GM23338 (cell line): Measurements from ENCODE around the gene NTNG1. TPM values are rescaled to one million over a fixed set of nuclear protein-coding genes. Genes with fewer than 3 reads are reported as not detected.

Source experiments
- ATAC-seq: fragments of 200-7000 bp; cut with Tn5 transposase; 3 replicates; pipeline ENCODE4 v1.9.1; 2020
- DNase-seq: peaks from one replicate; pipeline ENCODE4 v3.0.0-alpha.2; 2015; ENCODE audit warnings: low spot score
- H2AFZ ChIP-seq: fragments of 200-600 bp; sonication (generic); 2 replicates; pipeline ENCODE4 v1.8.0; 2016; ENCODE audit warnings: antibody characterized with exemption, mild to moderate bottlenecking, moderate library complexity
- H3F3A ChIP-seq: fragments of 200-600 bp; sonication (generic); replicated peaks from 2 replicates; pipeline ENCODE4 v1.8.0; 2017; ENCODE audit warnings: antibody characterized with exemption, mixed run types, low read depth
- H3K27ac ChIP-seq: fragments of 200-600 bp; sonication (generic); 2 replicates; pipeline ENCODE4 v1.6.1; 2016; ENCODE audit warnings: low read depth
- H3K27me3 ChIP-seq: fragments of 200-600 bp; sonication (generic); 2 replicates; pipeline ENCODE4 v1.8.0; 2016; ENCODE audit warnings: mild to moderate bottlenecking, mixed run types, moderate library complexity; ENCODE audit not compliant: insufficient read depth
- H3K36me3 ChIP-seq: fragments of 200-600 bp; sonication (generic); 2 replicates; pipeline ENCODE4 v1.8.0; 2016; ENCODE audit warnings: mild to moderate bottlenecking; ENCODE audit not compliant: insufficient read depth
- H3K4me1 ChIP-seq: fragments of 200-600 bp; sonication (generic); 2 replicates; pipeline ENCODE4 v1.8.0; 2016; ENCODE audit warnings: mild to moderate bottlenecking, moderate library complexity; ENCODE audit not compliant: insufficient read depth
- H3K4me2 ChIP-seq: fragments of 200-600 bp; sonication (generic); 2 replicates; pipeline ENCODE4 v1.7.1; 2017; ENCODE audit warnings: mixed run types
- H3K4me3 ChIP-seq: fragments of 200-600 bp; sonication (generic); 2 replicates; pipeline ENCODE4 v1.6.1; 2016; ENCODE audit warnings: mixed run types
- H3K79me2 ChIP-seq: fragments of 200-600 bp; sonication (generic); replicated peaks from 2 replicates; pipeline ENCODE4 v1.8.0; 2017; ENCODE audit warnings: mild to moderate bottlenecking; ENCODE audit not compliant: insufficient read depth
- H3K9me2 ChIP-seq: fragments of 200-600 bp; sonication (generic); 2 replicates; pipeline ENCODE4 v1.8.0; 2017; ENCODE audit not compliant: insufficient read depth
- H4K20me1 ChIP-seq: fragments of 200-600 bp; sonication (generic); replicated peaks from 2 replicates; pipeline ENCODE4 v1.8.0; 2017; ENCODE audit warnings: mild to moderate bottlenecking; ENCODE audit not compliant: insufficient read depth
- H3K27ac Mint-ChIP-seq: 2 replicates; pipeline ENCODE4 v1.8.0; 2020; ENCODE audit warnings: inconsistent platforms, mild to moderate bottlenecking, moderate library complexity, mixed read lengths
- H3K27me3 Mint-ChIP-seq: 3 replicates; pipeline ENCODE4 v1.8.0; 2022; ENCODE audit warnings: low read depth, mild to moderate bottlenecking, moderate library complexity, mixed read lengths, inconsistent platforms; ENCODE audit not compliant: insufficient read depth, poor library complexity
- H3K36me3 Mint-ChIP-seq: 3 replicates; pipeline ENCODE4 v1.8.0; 2021; ENCODE audit warnings: low read depth, mild to moderate bottlenecking, inconsistent platforms, moderate library complexity, mixed read lengths
- H3K4me1 Mint-ChIP-seq: 3 replicates; pipeline ENCODE4 v1.8.0; 2020; ENCODE audit warnings: mild to moderate bottlenecking, inconsistent platforms, mixed read lengths
- H3K4me3 Mint-ChIP-seq: 3 replicates; pipeline ENCODE4 v1.8.0; 2021; ENCODE audit warnings: moderate library complexity, mild to moderate bottlenecking, inconsistent platforms, mixed read lengths
- H3K9me3 Mint-ChIP-seq: 3 replicates; pipeline ENCODE4 v1.8.0; 2020; ENCODE audit warnings: moderate library complexity, mild to moderate bottlenecking, inconsistent platforms, mixed read lengths
- CREB1 ChIP-seq: fragments of 250-450 bp; sonication (Bioruptor Pico); IDR thresholded peaks from 2 replicates; pipeline ENCODE4 v1.5.0; 2020; ENCODE audit warnings: low read depth, mild to moderate bottlenecking, moderate library complexity
- EZH2 ChIP-seq: fragments of 200-600 bp; sonication (generic); IDR thresholded peaks from one replicate; pipeline ENCODE4 v1.8.0; 2017; ENCODE audit warnings: antibody characterized with exemption, mild to moderate bottlenecking, low read depth; ENCODE audit not compliant: unreplicated experiment
- EZH2phosphoT487 ChIP-seq: fragments of 200-600 bp; sonication (generic); IDR thresholded peaks from one replicate; pipeline ENCODE4 v1.8.1; 2018; ENCODE audit warnings: antibody characterized with exemption; ENCODE audit not compliant: unreplicated experiment
- JUNB ChIP-seq: IDR thresholded peaks from one replicate; pipeline ENCODE4 v1.6.1; 2016; ENCODE audit warnings: antibody characterized with exemption; ENCODE audit not compliant: unreplicated experiment
- NANOG ChIP-seq: IDR thresholded peaks from 2 replicates; pipeline ENCODE4 v1.6.1; 2016; ENCODE audit warnings: antibody characterized with exemption, borderline replicate concordance
- STAT1 ChIP-seq: IDR thresholded peaks from one replicate; pipeline ENCODE4 v1.6.1; 2016; ENCODE audit warnings: antibody characterized with exemption; ENCODE audit not compliant: unreplicated experiment
- ZNF114 ChIP-seq: fragments of 250-450 bp; sonication (Bioruptor Pico); IDR thresholded peaks from 2 replicates; pipeline ENCODE4 v1.5.0; 2020; ENCODE audit warnings: mild to moderate bottlenecking, moderate library complexity
- ZNF331 ChIP-seq: fragments of 250-450 bp; sonication (Bioruptor Pico); IDR thresholded peaks from 2 replicates; pipeline ENCODE4 v1.5.0; 2020; ENCODE audit warnings: low read depth, mild to moderate bottlenecking, moderate library complexity
- polyA plus RNA-seq: library from polyadenylated mRNA; unstranded; fragments of >200 nt; fragmentation: Nextera tagmentation; extraction: Ambion mirVana; gene quantifications from 2 replicates; pipeline ENCODE4 v1.2.1, GENCODE V29; 2016
- total RNA-seq: library from RNA; depleted of rRNA; stranded (reverse); fragments of >200 nt; shearing (Covaris generic); gene quantifications from 2 replicates; pipeline ENCODE4 v1.2.3, GENCODE V29; 2014
- TF ChIP-seq, protein P1 (sequence below), 2 experiments: fragments of 200-600 bp in 1 of 2; sonication (generic) in 1 of 2; conservative IDR thresholded peaks; 2 replicates each; pipeline versions ENCODE4 v1.5.1 to v1.6.1; 2016 to 2017; ENCODE audit warnings: antibody characterized with exemption in 2 of 2, low read depth in 2 of 2, mild to moderate bottlenecking in 2 of 2, moderate library complexity in 1 of 2
- TF ChIP-seq, protein P2 (sequence below): IDR thresholded peaks from one replicate; pipeline ENCODE4 v1.6.1; 2018; ENCODE audit warnings: antibody characterized with exemption; ENCODE audit not compliant: unreplicated experiment

Gene NTNG1
- total and polyA plus RNA-seq, 2 experiments from 2014 or later, result 7.2 to 10.3 TPM

DNA sequence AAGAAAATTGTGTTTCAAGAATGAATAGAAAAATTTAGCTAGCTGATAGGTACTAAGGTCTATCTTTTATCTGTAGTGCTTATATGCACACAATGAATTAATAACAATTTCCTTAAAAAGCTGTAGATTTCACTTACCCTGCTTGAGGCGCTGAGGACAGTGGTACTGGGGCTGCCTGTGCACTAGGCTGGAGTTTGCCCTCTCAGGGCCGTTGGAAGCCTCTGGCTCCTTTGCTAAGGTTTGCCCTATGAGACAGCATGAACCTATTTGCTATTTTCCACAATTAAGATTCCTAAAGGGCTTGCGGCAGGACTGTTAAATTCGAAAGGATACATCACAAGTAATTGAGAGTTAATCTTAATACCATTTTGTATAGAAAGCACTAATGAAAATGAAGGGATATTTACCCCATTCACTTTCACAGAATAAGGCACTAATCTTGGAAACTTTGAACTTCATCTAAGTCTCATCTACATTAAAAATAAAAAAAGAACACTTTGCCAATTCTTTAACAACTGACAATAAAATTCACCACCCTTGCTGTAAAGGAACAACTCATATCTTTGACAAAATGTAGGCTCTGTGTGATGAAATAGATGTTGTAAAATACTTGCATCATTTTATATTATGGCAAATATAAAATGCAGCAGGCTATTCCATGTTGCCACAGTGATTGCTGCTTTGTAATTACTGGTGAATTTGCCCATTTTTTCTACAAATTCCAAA, 293.0 kb downstream of the NTNG1 start (continued):
- TF ChIP-seq, protein P1, sequence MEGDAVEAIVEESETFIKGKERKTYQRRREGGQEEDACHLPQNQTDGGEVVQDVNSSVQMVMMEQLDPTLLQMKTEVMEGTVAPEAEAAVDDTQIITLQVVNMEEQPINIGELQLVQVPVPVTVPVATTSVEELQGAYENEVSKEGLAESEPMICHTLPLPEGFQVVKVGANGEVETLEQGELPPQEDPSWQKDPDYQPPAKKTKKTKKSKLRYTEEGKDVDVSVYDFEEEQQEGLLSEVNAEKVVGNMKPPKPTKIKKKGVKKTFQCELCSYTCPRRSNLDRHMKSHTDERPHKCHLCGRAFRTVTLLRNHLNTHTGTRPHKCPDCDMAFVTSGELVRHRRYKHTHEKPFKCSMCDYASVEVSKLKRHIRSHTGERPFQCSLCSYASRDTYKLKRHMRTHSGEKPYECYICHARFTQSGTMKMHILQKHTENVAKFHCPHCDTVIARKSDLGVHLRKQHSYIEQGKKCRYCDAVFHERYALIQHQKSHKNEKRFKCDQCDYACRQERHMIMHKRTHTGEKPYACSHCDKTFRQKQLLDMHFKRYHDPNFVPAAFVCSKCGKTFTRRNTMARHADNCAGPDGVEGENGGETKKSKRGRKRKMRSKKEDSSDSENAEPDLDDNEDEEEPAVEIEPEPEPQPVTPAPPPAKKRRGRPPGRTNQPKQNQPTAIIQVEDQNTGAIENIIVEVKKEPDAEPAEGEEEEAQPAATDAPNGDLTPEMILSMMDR (conservative IDR thresholded peaks at IDR 0.05; ENCODE audit: low read depth in 2 of 2), result no peak
- TF ChIP-seq ZNF114 (CRISPR knock-in tag) (no peak), ZNF331 (CRISPR knock-in tag) (no peak), JUNB (no peak), STAT1 (no peak), CREB1 (CRISPR knock-in tag) (no peak), EZH2phosphoT487 (no peak)
- TF ChIP-seq, protein P2, sequence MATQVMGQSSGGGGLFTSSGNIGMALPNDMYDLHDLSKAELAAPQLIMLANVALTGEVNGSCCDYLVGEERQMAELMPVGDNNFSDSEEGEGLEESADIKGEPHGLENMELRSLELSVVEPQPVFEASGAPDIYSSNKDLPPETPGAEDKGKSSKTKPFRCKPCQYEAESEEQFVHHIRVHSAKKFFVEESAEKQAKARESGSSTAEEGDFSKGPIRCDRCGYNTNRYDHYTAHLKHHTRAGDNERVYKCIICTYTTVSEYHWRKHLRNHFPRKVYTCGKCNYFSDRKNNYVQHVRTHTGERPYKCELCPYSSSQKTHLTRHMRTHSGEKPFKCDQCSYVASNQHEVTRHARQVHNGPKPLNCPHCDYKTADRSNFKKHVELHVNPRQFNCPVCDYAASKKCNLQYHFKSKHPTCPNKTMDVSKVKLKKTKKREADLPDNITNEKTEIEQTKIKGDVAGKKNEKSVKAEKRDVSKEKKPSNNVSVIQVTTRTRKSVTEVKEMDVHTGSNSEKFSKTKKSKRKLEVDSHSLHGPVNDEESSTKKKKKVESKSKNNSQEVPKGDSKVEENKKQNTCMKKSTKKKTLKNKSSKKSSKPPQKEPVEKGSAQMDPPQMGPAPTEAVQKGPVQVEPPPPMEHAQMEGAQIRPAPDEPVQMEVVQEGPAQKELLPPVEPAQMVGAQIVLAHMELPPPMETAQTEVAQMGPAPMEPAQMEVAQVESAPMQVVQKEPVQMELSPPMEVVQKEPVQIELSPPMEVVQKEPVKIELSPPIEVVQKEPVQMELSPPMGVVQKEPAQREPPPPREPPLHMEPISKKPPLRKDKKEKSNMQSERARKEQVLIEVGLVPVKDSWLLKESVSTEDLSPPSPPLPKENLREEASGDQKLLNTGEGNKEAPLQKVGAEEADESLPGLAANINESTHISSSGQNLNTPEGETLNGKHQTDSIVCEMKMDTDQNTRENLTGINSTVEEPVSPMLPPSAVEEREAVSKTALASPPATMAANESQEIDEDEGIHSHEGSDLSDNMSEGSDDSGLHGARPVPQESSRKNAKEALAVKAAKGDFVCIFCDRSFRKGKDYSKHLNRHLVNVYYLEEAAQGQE, result no peak

DNA sequence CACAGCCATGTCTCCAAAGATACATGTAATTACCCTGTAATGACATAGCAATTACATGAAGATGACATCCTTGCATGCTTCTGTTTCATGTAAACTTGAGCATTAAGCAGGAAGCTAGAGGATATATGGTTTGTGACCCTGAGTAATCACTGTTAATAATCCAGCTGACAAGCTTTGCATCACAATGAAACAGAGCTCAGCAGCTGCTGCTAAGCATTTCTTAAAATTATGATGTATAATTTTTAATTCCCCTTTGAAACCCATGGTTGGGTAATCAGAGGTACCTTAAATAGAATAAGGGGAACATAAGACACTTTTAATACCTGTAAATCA, 293.5 kb downstream of the NTNG1 start:
- ATAC-seq, result no peak
- no peak overlapping the region for H3K4me2 ChIP-seq
- no peak overlapping the region for H3K4me3 ChIP-seq
- no peaks in the 10 kb centered on the region for H3K36me3 ChIP-seq
- Mint-ChIP-seq H3K27ac (no peak overlapping the region), H3K4me3 (no peak overlapping the region), H3K4me1 (peaks cover 21% of the 10 kb centered on the region; the same call in 2 of the 3 replicates), H3K36me3 (no peaks in the 10 kb centered on the region), H3K27me3 (no peaks in the 10 kb centered on the region), H3K9me3 (no peaks in the 10 kb centered on the region)
- no peaks in the 10 kb centered on the region for H3K79me2 ChIP-seq
- no peak for TF ChIP-seq ZNF331 (CRISPR knock-in tag)
- no peak for TF ChIP-seq EZH2phosphoT487
- no peak for TF ChIP-seq JUNB
- TF ChIP-seq EZH2, result no peak
- TF ChIP-seq, protein P2, result no peak
- no peak for TF ChIP-seq NANOG
- H3K27ac ChIP-seq, result no peak overlapping the region
- peaks cover 24% of the 10 kb centered on the region for H3K4me1 ChIP-seq
- no peaks in the 10 kb centered on the region for H3F3A ChIP-seq
- H2AFZ ChIP-seq, result no peak overlapping the region
- H3K9me2 ChIP-seq, result no peaks in the 10 kb centered on the region
- no peaks in the 10 kb centered on the region for H4K20me1 ChIP-seq
- no peaks in the 10 kb centered on the region for H3K27me3 ChIP-seq
- no peak for DNase-seq
